ENCODE data around the gene SOD3.

The SOD3 gene

DNA sequence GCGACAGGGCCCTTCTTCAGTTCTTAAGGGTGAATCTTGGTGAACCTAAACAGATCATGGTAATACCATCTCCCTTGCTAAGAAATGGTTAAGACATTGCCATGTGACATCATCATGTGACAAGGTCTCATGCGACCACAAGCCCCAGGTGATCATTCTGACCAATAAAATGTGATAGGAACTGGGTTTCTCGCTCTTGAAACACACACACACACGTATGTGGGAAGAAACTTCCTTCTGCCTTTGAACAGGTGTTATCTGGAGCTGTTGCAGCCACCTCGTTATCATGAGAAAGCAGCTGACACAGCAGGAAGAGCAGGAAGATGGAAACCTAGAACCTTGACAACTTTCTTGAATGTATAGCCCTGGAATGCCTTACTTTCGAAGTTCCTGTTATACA is 10.2 kb downstream of the SOD3 start:
- DNase-seq = no peak

GRCh38 chr4:24806206-24806990 is 11.0 kb downstream of the SOD3 start:
- DNase-seq = no peak

DNA sequence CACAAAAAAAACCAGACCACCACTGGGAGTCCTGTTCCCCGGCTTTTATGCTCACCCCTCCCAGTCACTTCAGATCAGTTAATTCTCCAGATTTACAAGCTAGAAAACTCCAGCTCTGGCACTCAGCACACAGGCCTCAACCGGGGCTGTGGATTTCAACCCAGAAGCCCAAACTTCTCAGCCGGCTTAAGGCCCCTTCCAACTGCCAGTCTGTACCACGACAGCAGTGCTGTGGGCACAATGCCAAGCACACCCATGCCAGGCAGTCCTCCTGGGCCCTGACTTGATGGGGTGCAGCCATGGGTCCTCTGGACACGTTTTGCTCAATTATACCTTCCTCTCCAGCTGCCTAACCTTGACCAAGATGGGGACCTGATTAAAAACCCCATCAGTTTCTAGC is 12.2 kb downstream of the SOD3 start:
- DNase-seq = no peak

DNA sequence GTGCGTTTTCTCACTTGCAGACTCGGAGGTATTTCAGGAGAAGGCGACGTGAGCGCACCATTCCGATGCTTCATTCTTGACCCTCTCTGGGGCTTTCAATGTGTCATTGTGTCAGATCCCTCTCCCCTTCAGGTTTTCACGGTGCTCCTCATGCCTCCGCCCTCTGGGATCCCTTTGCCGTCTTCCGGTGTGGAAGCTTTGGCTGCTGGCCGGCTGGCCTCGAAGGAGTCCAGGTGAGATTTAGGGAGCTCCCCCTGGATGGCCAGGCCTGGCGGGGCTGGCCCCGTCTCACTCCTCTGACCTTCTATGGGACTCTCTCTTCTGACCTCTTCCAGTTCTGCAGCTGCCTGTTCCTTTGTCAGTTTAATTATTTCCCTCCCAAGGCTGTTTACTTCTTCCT is 12.9 kb downstream of the SOD3 start:
- DNase-seq = no peak

DNA sequence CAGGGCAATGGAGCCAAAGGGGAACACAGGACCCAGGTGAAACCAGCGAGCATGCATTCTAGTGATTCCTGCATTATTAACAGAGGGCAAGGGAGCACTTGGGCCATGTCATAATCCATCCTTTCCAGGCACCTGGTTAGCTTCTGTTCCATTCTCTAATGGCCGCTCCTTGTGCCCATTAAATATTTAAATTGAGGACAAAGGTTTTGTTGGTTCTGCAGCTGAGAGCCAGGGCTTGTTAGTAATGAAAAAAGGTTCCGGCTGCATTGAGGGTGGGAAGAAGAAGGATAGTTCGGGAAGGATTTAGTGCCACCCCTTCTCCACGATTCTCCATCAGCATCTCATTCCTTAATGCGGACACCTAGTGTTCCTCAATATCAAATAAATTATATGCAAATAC is 13.6 kb downstream of the SOD3 start:
- no peak for DNase-seq

DNA sequence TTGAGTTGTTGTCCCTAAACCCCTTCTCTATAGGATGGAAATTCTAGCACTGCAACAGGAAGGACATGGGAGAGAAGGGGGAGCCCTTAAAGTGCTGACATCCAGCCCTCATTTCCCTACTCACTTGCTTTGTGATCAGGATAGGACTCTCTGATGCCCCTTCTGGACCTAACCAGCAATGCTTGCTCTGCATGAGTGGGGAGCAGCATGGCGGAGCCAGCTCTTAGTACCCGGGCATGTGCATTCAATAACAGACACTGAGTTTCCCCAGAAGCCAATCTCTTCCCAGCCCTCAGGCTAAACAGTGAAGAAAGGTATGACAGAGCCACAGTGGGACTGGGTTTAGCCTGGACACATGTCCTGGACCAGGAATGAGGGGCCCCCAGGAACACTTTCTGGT is 14.0 kb downstream of the SOD3 start:
- no peak for DNase-seq

- no peak for DNase-seq
Measured at GRCh38 chr4:24809815-24810405, 14.5 kb downstream of the SOD3 start.

- no peak for DNase-seq
Measured at GRCh38 chr4:24810871-24811631, 15.7 kb downstream of the SOD3 start.

- no peak for DNase-seq
Measured at GRCh38 chr4:24813732-24814131, 18.4 kb downstream of the SOD3 start.

GRCh38 chr4:24816797-24817196 is 21.4 kb downstream of the SOD3 start:
- DNase-seq = no peak

- no peak for DNase-seq
Measured at GRCh38 chr4:24820541-24820940, 25.2 kb downstream of the SOD3 start.

- DNase-seq = no peak
Measured at GRCh38 chr4:24824720-24825119, 29.3 kb downstream of the SOD3 start.

GRCh38 chr4:24831637-24832036 is 36.3 kb downstream of the SOD3 start:
- DNase-seq = no peak

DNA sequence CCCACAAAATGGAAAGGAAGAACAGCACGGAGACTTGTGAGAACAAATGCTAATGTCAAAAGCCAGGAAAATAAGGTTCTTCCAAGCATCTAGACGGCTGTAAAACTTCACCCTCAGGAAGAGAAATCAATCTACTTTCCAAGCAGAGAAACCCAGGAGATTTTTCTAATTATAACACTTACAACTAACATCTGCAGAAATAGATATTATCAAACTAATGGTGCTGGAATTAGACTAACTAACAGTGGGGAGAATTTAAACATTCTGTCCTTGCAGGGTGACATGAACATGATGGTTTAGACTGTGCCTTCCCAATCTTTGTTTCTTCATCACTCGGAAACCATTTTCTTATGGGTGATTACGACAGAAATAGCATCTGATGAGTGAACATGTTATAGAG is 40.3 kb downstream of the SOD3 start:
- DNase-seq = no peak

DNA sequence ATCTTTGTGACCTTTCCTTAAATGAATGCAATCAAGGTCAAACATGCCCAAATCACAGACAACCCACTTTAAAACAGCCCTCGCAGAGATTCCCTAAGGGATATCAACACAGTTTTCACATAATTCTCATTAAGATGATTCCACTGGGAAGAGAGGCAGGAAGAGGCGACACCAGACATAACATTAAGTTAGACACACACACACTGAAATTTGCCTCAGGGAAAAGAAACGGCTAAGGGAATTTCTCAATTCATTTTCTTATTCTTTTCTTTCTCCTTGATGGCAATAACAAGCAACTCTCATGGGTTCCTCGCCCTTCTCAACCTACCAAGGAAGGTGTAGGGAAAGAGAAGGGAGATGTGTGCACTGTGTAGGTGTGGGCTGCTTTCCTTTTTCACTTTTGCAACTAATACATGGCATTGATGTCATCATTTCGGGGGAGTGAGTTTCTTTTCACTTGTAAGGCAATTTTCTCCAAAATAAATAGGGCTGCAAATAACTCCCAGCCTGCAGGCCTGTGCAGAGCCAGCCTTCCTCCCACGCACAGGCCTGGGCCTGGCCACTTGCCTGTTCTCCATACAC is 41.4 kb downstream of the SOD3 start:
- no peak for DNase-seq

GRCh38 chr4:24837336-24837735 is 42.0 kb downstream of the SOD3 start:
- DNase-seq = no peak

GRCh38 chr4:24837781-24838180 is 42.4 kb downstream of the SOD3 start:
- no peak for DNase-seq

GRCh38 chr4:24840362-24840761 is 45.0 kb downstream of the SOD3 start:
- DNase-seq = no peak

GRCh38 chr4:24840826-24841543 is 45.6 kb downstream of the SOD3 start:
- DNase-seq = no peak

- DNase-seq = no peak
Measured at GRCh38 chr4:24842356-24842755, 47.0 kb downstream of the SOD3 start.

GRCh38 chr4:24843096-24843495 is 47.7 kb downstream of the SOD3 start:
- DNase-seq = no peak

GRCh38 chr4:24845132-24845531 is 49.8 kb downstream of the SOD3 start:
- no peak for DNase-seq

- no peak for DNase-seq
Measured at GRCh38 chr4:24845902-24846301, 50.5 kb downstream of the SOD3 start.
